ENCODE measurements around the gene LRP2BP.

LRP2BP gene

DNA sequence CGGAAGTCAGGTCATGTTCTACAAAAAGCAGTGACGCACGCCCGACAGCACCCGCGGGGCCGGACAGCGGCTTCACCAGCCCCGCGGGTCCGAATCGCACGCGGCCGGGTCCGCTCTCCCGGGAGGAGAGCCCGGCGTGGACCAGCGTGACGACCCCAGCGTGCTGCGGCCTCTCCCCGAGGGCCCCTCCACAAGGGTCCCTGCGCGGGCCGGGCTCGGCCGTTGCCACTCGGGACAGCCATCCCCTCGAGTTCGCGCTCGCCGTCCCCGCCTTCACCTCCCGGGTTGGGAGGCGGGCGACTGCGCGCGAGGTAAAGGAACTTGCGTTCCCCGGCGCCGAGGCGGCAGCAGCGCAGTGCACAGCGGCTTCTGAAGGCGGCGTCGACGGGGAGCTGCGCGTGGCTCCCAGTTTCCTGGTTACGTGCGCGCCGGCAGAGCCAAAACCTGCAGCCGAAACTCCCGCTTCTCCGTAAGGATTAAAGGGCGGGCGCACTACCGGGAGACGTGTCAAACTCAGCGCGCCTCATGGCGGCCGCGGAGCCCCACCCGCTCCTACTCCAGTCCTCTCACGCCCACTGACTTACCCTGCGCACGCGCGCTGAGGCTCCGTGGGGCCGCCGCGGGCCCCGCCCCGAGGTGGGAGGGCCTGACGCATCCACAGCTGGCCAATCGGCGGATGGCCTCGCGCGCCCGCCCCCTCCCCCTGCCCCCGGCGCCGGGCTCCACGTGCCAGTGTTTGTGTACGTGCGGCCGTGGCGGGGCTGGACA is 416 bp upstream of the LRP2BP start:
- TF ChIP-seq, protein P1, sequence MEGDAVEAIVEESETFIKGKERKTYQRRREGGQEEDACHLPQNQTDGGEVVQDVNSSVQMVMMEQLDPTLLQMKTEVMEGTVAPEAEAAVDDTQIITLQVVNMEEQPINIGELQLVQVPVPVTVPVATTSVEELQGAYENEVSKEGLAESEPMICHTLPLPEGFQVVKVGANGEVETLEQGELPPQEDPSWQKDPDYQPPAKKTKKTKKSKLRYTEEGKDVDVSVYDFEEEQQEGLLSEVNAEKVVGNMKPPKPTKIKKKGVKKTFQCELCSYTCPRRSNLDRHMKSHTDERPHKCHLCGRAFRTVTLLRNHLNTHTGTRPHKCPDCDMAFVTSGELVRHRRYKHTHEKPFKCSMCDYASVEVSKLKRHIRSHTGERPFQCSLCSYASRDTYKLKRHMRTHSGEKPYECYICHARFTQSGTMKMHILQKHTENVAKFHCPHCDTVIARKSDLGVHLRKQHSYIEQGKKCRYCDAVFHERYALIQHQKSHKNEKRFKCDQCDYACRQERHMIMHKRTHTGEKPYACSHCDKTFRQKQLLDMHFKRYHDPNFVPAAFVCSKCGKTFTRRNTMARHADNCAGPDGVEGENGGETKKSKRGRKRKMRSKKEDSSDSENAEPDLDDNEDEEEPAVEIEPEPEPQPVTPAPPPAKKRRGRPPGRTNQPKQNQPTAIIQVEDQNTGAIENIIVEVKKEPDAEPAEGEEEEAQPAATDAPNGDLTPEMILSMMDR (IDR thresholded peaks at IDR 0.05; ENCODE audit: insufficient read depth, missing control alignments), result no peak
- no peak for FAIRE-seq

DNA sequence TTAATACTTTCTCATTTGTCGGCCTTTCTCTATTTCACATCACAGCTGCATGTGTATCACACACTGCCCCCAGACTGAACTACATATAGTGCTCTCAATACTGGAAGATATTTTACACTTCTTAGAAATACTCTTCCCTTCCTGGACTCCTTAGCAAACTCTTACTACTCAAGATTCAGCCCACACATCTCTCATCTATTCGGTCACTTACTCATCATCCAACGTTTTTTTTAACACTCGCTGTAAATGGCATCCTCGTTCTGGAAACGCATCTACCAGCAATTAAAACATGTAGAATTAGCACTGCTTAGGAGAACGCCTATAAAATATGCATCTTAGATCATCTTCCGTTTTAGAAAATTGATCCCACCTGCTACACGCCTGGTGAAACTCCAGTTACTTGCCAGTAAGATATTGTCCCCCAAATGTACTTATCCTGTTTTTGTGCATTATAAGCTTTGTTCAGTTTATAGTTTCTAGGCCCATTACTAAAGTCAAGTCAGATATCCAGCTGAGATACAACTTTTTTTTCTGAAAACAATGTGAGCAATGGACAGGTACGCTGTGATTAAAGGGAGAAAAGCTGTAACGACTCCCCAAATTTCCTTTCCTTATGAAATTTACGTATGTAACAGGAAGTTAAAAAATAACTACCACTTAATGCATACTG is 1.0 kb downstream of the LRP2BP start:
- no peak for FAIRE-seq
- DNase-seq (ENCODE audit: insufficient read length, low spot score), result no peak
- TF ChIP-seq, protein P1 (IDR thresholded peaks at IDR 0.05; ENCODE audit: insufficient read depth, missing control alignments), result no peak

More for the DNA sequence above, 416 bp upstream of the LRP2BP start:
- DNase-seq (ENCODE audit: insufficient read length, low spot score), result peak; percentile 77

DNA sequence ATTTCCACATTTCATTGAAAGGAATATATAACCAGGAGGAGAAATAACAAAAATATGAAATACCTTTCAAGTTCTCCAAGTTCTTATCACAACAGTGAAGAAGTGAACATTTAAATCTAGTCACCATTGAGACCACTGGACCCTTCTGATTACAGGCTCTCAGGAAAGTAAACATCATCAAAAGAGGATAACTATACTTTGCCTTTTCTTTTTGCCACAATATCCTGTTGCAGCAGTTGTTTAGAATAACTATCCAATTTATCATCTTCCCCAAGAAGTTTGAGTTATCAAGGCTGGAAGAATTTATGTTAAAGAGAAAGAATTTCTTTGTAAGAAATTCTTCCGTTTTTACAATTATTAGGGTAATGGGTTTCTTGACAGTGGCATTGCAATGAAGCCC is 3.6 kb downstream of the LRP2BP start:
- DNase-seq (ENCODE audit: insufficient read length, low spot score) (no peak), FAIRE-seq (peak; percentile 11)
- TF ChIP-seq, protein P1 (IDR thresholded peaks at IDR 0.05; ENCODE audit: insufficient read depth, missing control alignments), result no peak

DNA sequence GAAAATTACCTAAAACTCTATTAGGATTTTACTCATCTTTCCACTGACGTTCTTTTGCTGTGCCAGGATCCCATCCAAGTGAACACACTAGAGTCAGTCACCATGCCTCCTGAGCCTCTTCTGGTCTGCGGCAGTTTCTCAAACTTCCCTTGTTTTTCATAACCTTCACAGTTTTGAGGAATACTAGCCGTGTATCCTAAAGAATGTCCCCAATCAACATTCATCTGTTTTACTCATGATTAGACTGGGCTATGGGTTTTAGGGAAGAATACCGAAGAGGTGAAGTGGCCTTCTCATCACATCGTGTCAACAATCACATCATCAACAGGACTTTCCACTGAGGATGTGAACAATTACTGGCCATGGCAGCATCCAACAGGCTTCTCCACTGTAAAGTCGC is 4.8 kb downstream of the LRP2BP start:
- no peak for DNase-seq (ENCODE audit: insufficient read length, low spot score)
- TF ChIP-seq, protein P1 (IDR thresholded peaks at IDR 0.05; ENCODE audit: insufficient read depth, missing control alignments), result no peak
- peak; percentile 25 for FAIRE-seq

DNA sequence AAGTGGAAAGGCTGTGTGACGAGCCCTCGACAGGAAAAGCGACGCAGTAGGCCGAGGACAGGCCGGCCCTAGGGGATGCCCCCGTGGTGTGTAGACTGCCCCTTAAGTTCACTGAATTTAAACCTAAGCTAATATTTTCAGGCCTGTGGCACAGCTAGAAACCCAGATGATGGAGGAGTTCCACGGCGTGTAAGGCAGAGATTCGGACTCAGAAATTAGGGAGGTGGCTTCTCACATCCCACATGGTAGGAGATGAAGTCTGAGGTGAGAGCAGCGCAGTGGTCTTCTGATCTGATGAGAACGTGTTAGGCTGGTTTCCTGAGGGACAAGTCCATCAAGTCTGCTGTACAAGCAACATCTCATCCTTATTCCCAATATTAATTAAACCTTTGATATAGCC is 7.8 kb downstream of the LRP2BP start:
- TF ChIP-seq, protein P1 (IDR thresholded peaks at IDR 0.05; ENCODE audit: insufficient read depth, missing control alignments), result no peak
- no peak for DNase-seq (ENCODE audit: insufficient read length, low spot score)
- FAIRE-seq, result no peak

DNA sequence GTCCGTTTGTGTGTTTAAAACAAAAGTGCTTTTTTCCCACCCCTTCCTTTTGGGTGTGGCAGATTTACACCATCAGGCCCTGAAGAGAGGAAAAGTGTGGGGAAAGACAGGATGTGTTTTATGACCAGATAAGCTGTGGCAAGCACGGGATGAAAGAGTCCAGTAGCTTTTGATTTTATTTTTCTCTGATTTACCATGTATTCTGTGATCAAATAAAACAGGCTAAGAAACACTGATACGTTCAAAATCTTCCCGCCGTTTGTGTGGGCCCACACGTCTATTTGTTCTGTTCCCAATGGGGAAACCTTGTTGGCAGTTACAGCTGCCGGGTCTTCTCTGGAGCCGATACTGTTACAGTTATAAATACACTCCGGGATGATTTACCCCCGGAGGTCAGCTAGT is 10.8 kb downstream of the LRP2BP start:
- TF ChIP-seq, protein P1 (IDR thresholded peaks at IDR 0.05; ENCODE audit: insufficient read depth, missing control alignments), result no peak
- FAIRE-seq (no peak), DNase-seq (ENCODE audit: insufficient read length, low spot score) (no peak)

DNA sequence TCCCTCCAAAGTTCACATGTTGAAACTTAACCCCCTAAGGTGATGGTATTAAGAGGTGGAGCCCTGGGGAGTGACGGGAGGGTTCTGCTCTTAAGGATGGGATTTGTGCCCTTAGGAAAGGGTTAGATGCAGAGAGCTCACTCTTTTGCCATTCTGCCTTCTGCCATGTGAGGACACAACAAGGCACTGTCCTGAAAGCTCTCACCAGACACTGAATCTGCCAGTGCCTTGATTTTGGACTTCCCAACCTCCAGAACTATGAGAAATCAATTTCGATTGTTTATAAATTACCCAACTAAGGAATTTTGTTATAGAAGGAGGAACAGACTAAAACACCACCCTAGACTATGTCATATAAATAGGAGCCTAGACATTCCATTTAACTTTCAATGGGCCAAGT is 11.7 kb downstream of the LRP2BP start:
- FAIRE-seq (no peak), DNase-seq (ENCODE audit: insufficient read length, low spot score) (no peak)
- TF ChIP-seq, protein P1 (IDR thresholded peaks at IDR 0.05; ENCODE audit: insufficient read depth, missing control alignments), result no peak

Data from D721Med (cell line).